H9 (cell line): ENCODE data around the gene DES. TPM values are rescaled to one million over a fixed set of nuclear protein-coding genes. Genes with fewer than 3 reads are reported as not detected.

ENCODE experiments used
- DNase-seq: peaks from one replicate; pipeline ENCODE4 v3.0.0-alpha.2; 2017
- H2AFZ ChIP-seq: one replicate; pipeline ENCODE4 v1.6.1; 2013; ENCODE audit warnings: mild to moderate bottlenecking, low read length, control low read depth, moderate library complexity
- H2AK5ac ChIP-seq: 2 replicates; pipeline ENCODE4 v1.6.1; 2013; ENCODE audit warnings: low read length, control low read depth, mixed read lengths; ENCODE audit not compliant: insufficient read length
- H2BK120ac ChIP-seq: one replicate; pipeline ENCODE4 v1.6.1; 2013; ENCODE audit warnings: low read depth, mild to moderate bottlenecking, low read length, control low read depth, inconsistent platforms; ENCODE audit not compliant: poor library complexity, severe bottlenecking
- H2BK12ac ChIP-seq: 2 replicates; pipeline ENCODE4 v1.6.1; 2013; ENCODE audit warnings: low read length, control low read depth, mixed read lengths, low read depth; ENCODE audit not compliant: insufficient read length
- H2BK15ac ChIP-seq: 2 replicates; pipeline ENCODE4 v1.6.1; 2013; ENCODE audit warnings: low read depth, low read length, control low read depth
- H2BK20ac ChIP-seq: one replicate; pipeline ENCODE4 v1.6.1; 2013; ENCODE audit warnings: low read depth, mild to moderate bottlenecking, low read length, control low read depth, inconsistent platforms; ENCODE audit not compliant: poor library complexity, severe bottlenecking
- H2BK5ac ChIP-seq: 2 replicates; pipeline ENCODE4 v1.6.1; 2013; ENCODE audit warnings: low read length, control low read depth, mixed read lengths; ENCODE audit not compliant: insufficient read length
- H3K14ac ChIP-seq: 2 replicates; pipeline ENCODE4 v1.6.1; 2013; ENCODE audit warnings: low read length, control low read depth; ENCODE audit not compliant: insufficient read depth
- H3K18ac ChIP-seq: 2 replicates; pipeline ENCODE4 v1.6.1; 2013; ENCODE audit warnings: low read depth, mild to moderate bottlenecking, mixed read lengths, low read length, control low read depth; ENCODE audit not compliant: insufficient read length
- H3K23ac ChIP-seq: 2 replicates; pipeline ENCODE4 v1.6.1; 2013; ENCODE audit warnings: low read length, control low read depth, mixed read lengths, low read depth; ENCODE audit not compliant: insufficient read length
- H3K23me2 ChIP-seq: 2 replicates; pipeline ENCODE4 v1.6.1; 2013; ENCODE audit warnings: low read depth, mild to moderate bottlenecking, mixed read lengths, low read length, control low read depth; ENCODE audit not compliant: insufficient read length, poor library complexity, severe bottlenecking
- H3K27ac ChIP-seq: 2 replicates; pipeline ENCODE4 v1.5.1; 2013; ENCODE audit warnings: low read length, control low read depth, mixed read lengths, low read depth; ENCODE audit not compliant: insufficient read length
- H3K27me3 ChIP-seq: 2 replicates; pipeline ENCODE4 v1.6.1; 2013; ENCODE audit warnings: low read length, control low read depth, inconsistent platforms; ENCODE audit not compliant: insufficient read depth
- H3K4ac ChIP-seq: 2 replicates; pipeline ENCODE4 v1.6.1; 2013; ENCODE audit warnings: low read depth, mild to moderate bottlenecking, control low read depth, inconsistent platforms, low read length, moderate library complexity
- H3K4me1 ChIP-seq: 2 replicates; pipeline ENCODE4 v1.6.1; 2013; ENCODE audit warnings: low read length, control low read depth, inconsistent platforms; ENCODE audit not compliant: insufficient read depth
- H3K4me2 ChIP-seq: 2 replicates; pipeline ENCODE4 v1.6.1; 2013; ENCODE audit warnings: low read length, control low read depth, mixed read lengths; ENCODE audit not compliant: insufficient read length, insufficient read depth
- H3K56ac ChIP-seq: 2 replicates; pipeline ENCODE4 v1.6.1; 2013; ENCODE audit warnings: low read depth, mild to moderate bottlenecking, mixed read lengths, low read length, control low read depth; ENCODE audit not compliant: insufficient read length
- H3K79me1 ChIP-seq: 2 replicates; pipeline ENCODE4 v1.6.1; 2013; ENCODE audit warnings: low read depth, mild to moderate bottlenecking, moderate library complexity, low read length, control low read depth, inconsistent platforms; ENCODE audit not compliant: insufficient read depth, poor library complexity, severe bottlenecking
- H3K79me2 ChIP-seq: 2 replicates; pipeline ENCODE4 v1.6.1; 2013; ENCODE audit warnings: low read length, control low read depth, inconsistent platforms; ENCODE audit not compliant: insufficient read depth
- H3K9ac ChIP-seq: 2 replicates; pipeline ENCODE4 v1.6.1; 2013; ENCODE audit warnings: low read length, control low read depth, mixed read lengths; ENCODE audit not compliant: insufficient read length; ENCODE audit errors: extremely low read depth
- H3K9me3 ChIP-seq: one replicate; pipeline ENCODE4 v1.6.1; 2013; ENCODE audit warnings: low read depth, low read length, inconsistent platforms; ENCODE audit not compliant: control insufficient read depth
- H3T11ph ChIP-seq: one replicate; pipeline ENCODE4 v1.6.1; 2013; ENCODE audit warnings: mild to moderate bottlenecking, low read length, control low read depth, inconsistent platforms
- H4K20me1 ChIP-seq: one replicate; pipeline ENCODE4 v1.6.1; 2013; ENCODE audit not compliant: control insufficient read depth, insufficient read length, insufficient read depth
- H4K5ac ChIP-seq: 2 replicates; pipeline ENCODE4 v1.6.1; 2013; ENCODE audit warnings: low read depth, mild to moderate bottlenecking, mixed read lengths, low read length, control low read depth; ENCODE audit not compliant: insufficient read length
- H4K8ac ChIP-seq: replicated peaks from 2 replicates; pipeline ENCODE4 v1.6.1; 2013; ENCODE audit warnings: low read length, control low read depth, mixed read lengths, low read depth; ENCODE audit not compliant: insufficient read length
- H4K91ac ChIP-seq: 2 replicates; pipeline ENCODE4 v1.6.1; 2013; ENCODE audit warnings: low read depth, mild to moderate bottlenecking, moderate library complexity, mixed read lengths, low read length, control low read depth; ENCODE audit not compliant: insufficient read length
- H3K27ac Mint-ChIP-seq, 3 experiments: 2 replicates in 2 of 3; 3 replicates in 1 of 3; pipeline ENCODE4 v1.8.0; 2020 to 2021; ENCODE audit warnings: mixed read lengths in 3 of 3, mild to moderate bottlenecking in 1 of 3, moderate library complexity in 1 of 3
- H3K27me3 Mint-ChIP-seq: 2 replicates; pipeline ENCODE4 v1.8.0; 2021; ENCODE audit warnings: low read depth, mild to moderate bottlenecking, moderate library complexity, mixed read lengths
- H3K36me3 Mint-ChIP-seq, 3 experiments: 2 replicates in 2 of 3; 3 replicates in 1 of 3; pipeline ENCODE4 v1.8.0; 2020 to 2021; ENCODE audit warnings: low read depth in 3 of 3, mixed read lengths in 3 of 3; ENCODE audit not compliant: insufficient read depth in 1 of 3
- H3K4me1 Mint-ChIP-seq, 2 experiments: 2 replicates each; pipeline ENCODE4 v1.8.0; 2020; ENCODE audit warnings: mixed read lengths in 2 of 2
- H3K4me3 Mint-ChIP-seq, 2 experiments: 2 replicates in 1 of 2; 3 replicates in 1 of 2; pipeline ENCODE4 v1.8.0; 2020 to 2021; ENCODE audit warnings: mild to moderate bottlenecking in 2 of 2, mixed read lengths in 2 of 2, moderate library complexity in 1 of 2
- H3K9me3 Mint-ChIP-seq, 2 experiments: 2 replicates in 1 of 2; 3 replicates in 1 of 2; pipeline ENCODE4 v1.8.0; 2020; ENCODE audit warnings: mild to moderate bottlenecking in 2 of 2, mixed read lengths in 2 of 2, moderate library complexity in 1 of 2
- CTCF ChIP-seq: fragments of 200-600 bp; sonication (generic); conservative IDR thresholded peaks from 3 replicates; pipeline ENCODE4 v1.8.0; 2021; ENCODE audit warnings: antibody characterized with exemption, mild to moderate bottlenecking
- WGBS: extraction: QIAGEN DNeasy Blood & Tissue Kit; methylation state at CpG from one replicate; pipeline ENCODE4 v1.1.7; 2013; ENCODE audit warnings: missing lambda C conversion rate, low lambda C conversion rate, mixed read lengths; ENCODE audit not compliant: insufficient read length; ENCODE audit errors: extremely low coverage; 5-methylcytosine and 5-hydroxymethylcytosine counted together
- total RNA-seq: library from RNA; stranded (reverse); gene quantifications from 2 replicates; pipeline ENCODE4 v1.2.1, GENCODE V29; 2021

DES gene
- total RNA-seq, 1 experiment from 2014 or later = 4.6 TPM

GRCh38 chr2:219475278-219475677 lies 57.1 kb downstream of the DES start:
- no peak for TF ChIP-seq CTCF
- Histone ChIP-seq H3T11ph (no peak overlapping the region), H3K4me2 (no peak overlapping the region), H3K27ac (no peak overlapping the region), H4K91ac (no peak overlapping the region), H3K79me1 (no peaks in the 10 kb centered on the region), H2BK20ac (no peak overlapping the region), H3K4me1 (no peaks in the 10 kb centered on the region), H2BK12ac (no peak overlapping the region), H3K18ac (no peak overlapping the region), H3K56ac (no peak overlapping the region), H4K5ac (no peak overlapping the region), H3K14ac (no peak overlapping the region), H3K23ac (no peak overlapping the region), H2BK15ac (no peak overlapping the region), H2BK120ac (no peak overlapping the region), H3K9ac (no peak overlapping the region), H3K23me2 (peaks cover 2% of the 10 kb centered on the region), H3K4ac (no peak overlapping the region), H3K27me3 (no peaks in the 10 kb centered on the region), H2AK5ac (no peak overlapping the region), H2BK5ac (no peak overlapping the region), H3K9me3 (no peaks in the 10 kb centered on the region), H2AFZ (no peak overlapping the region), H3K79me2 (no peaks in the 10 kb centered on the region), H4K8ac (no peak overlapping the region), H4K20me1 (no peaks in the 10 kb centered on the region)
- no peak for DNase-seq
- WGBS = no CpG with 5 or more reads among the region's 6 CpGs
- H3K27me3 Mint-ChIP-seq = peaks cover 7% of the 10 kb centered on the region
- peaks cover 0 to 4% (median 0%) of the 10 kb centered on the region in 3 experiments; a peak in 3 of 7 replicates for H3K36me3 Mint-ChIP-seq
- no peaks in the 10 kb centered on the region; a peak in 1 of 5 replicates for H3K9me3 Mint-ChIP-seq
- H3K27ac Mint-ChIP-seq = no peak overlapping the region
- peaks cover 18 to 23% of the 10 kb centered on the region in 2 experiments for H3K4me1 Mint-ChIP-seq
- H3K4me3 Mint-ChIP-seq = peak overlapping the region in 1 of 2 experiments; percentile 13; a peak in 2 of 5 replicates
